SH-SY5Y (cell line): ENCODE data around the gene POLR2L.

Experiments used
- GATA2 ChIP-seq: IDR thresholded peaks from 2 replicates; pipeline ENCODE4 v1.6.1; 2011; ENCODE audit warnings: mild to moderate bottlenecking, low read depth, low read length
- GATA3 ChIP-seq: IDR thresholded peaks from 2 replicates; pipeline ENCODE4 v1.6.1; 2011; ENCODE audit warnings: low read depth, mild to moderate bottlenecking, low read length, moderate library complexity

DNA sequence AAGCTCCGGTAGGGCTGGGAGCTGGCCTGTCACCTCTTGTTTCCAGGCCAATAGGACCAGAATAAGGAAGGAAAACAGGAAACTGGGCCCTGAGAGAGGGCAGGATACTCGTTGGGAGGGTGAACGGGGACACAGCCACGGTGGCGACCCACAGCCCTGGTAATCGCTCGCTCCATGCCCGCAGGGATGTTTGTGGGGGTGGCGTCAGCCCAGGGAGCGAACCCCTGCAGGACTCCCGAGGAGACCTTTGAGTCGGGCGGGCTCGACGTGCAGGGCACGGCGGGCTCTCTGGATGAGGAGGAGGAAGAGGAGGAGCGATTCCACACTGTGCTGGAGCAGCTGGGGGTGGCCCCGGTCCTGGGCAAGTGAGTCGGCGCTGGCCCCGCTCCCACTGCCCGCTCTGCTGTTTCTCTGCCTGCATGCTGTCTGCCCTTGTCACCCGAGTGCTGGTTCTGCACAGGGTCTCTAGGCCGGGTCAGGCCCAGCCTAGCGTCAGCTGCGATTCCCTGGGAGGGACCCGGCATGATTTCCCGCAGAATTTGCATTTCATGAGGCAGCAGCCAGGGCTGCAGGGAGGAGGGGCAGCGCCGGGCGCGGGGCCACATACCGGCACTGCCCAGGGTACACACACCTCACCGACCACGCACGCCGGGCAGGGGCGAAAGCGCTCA, 13.0 kb downstream of the POLR2L start:
- TF ChIP-seq GATA3 (no peak), GATA2 (no peak)
